AG04449 (cell line): ENCODE data around the gene GPATCH1.
A peak's percentile ranks its signal among the peaks of the same experiment; 100 is the strongest.

ENCODE experiments used
- CTCF ChIA-PET: fragments of 350-600 bp; formaldehyde crosslinking; extraction: SDS; loops from one replicate; lab custom pipeline; 2021; ENCODE audit warnings: antibody characterized with exemption; lab: Yijun Ruan, JAX
- POLR2A ChIA-PET: fragments of 400-600, 350-600 bp; formaldehyde crosslinking; extraction: SDS; loops from one replicate; lab custom pipeline; 2020; ENCODE audit warnings: antibody characterized with exemption, inconsistent platforms; lab: Yijun Ruan, JAX
- DNase-seq: peaks from one replicate; pipeline ENCODE4 v3.0.0-alpha.2; 2010; ENCODE audit warnings: low read depth, low spot score
- H3K4me3 ChIP-seq: 2 replicates; pipeline ENCODE4 v1.5.1; 2011; ENCODE audit warnings: low read depth, mild to moderate bottlenecking, control low read depth, low read length
- TF ChIP-seq, protein P1 (sequence below): IDR thresholded peaks from one replicate; pipeline ENCODE4 v1.5.1; 2011; ENCODE audit warnings: mild to moderate bottlenecking, moderate library complexity, low read length, control low read depth, inconsistent platforms; ENCODE audit not compliant: insufficient read depth; ENCODE audit errors: missing control alignments

GPATCH1 gene

DNA sequence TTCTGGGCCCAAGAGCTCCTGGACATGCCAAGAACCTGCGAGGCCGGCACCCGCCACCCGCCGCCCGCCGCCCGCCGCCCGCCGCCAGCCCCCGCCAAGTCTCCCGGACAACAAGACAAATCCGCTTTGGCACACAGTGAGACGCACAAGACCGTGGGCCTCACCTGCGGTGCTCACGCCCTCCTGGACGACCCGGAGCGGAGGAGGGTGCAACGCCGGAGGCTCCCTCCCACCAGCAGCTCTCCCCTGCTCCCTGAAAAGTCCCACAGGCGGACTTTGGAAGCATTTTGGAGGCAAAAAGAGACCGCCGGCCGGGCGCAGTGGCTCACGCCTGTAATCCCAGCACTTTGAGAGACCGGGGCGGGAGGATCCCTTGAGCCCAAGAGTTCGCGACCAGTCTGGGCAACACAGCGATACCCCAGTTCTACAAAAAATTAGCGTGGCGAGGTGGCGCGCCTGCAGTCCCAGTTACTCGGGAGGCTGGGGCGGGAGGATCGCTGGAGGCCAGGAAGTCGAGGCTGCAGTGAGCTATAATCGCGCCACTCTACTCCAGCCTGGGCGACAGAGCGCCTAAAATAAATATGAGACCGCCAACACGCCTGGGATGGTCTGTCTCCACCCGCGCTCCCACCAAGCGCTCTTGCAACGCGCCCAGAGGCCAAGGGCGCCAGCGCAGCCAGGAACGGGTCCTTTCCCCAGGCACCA lies 17.1 kb upstream of the GPATCH1 start:
- TF ChIP-seq, protein P1, sequence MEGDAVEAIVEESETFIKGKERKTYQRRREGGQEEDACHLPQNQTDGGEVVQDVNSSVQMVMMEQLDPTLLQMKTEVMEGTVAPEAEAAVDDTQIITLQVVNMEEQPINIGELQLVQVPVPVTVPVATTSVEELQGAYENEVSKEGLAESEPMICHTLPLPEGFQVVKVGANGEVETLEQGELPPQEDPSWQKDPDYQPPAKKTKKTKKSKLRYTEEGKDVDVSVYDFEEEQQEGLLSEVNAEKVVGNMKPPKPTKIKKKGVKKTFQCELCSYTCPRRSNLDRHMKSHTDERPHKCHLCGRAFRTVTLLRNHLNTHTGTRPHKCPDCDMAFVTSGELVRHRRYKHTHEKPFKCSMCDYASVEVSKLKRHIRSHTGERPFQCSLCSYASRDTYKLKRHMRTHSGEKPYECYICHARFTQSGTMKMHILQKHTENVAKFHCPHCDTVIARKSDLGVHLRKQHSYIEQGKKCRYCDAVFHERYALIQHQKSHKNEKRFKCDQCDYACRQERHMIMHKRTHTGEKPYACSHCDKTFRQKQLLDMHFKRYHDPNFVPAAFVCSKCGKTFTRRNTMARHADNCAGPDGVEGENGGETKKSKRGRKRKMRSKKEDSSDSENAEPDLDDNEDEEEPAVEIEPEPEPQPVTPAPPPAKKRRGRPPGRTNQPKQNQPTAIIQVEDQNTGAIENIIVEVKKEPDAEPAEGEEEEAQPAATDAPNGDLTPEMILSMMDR, result no peak
- no peak for DNase-seq
- CTCF ChIA-PET, result no interaction called here
- POLR2A ChIA-PET, result no interaction called here
- peak overlapping the region; percentile 58 for H3K4me3 ChIP-seq

DNA sequence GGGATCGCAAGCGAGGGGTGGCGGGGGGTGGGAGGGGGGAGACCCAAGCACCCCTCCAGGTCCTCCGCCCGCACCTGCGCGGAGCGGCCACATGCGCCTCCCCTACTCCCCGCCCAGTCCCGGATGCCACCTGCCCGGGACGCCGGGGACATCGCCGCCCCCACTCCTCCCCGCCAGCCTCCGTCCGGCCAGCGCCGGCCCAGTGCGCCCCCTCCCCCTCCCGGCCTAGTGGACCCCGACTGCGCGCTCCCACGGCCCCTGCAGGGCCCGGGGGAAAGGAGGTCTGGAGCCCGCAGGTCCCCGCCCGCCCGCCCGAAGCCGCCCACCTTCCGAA lies 16.6 kb upstream of the GPATCH1 start:
- no peak for DNase-seq
- peak overlapping the region; percentile 58 for H3K4me3 ChIP-seq
- ChIA-PET POLR2A (no interaction called here), CTCF (no interaction called here)
- TF ChIP-seq, protein P1, result no peak

DNA sequence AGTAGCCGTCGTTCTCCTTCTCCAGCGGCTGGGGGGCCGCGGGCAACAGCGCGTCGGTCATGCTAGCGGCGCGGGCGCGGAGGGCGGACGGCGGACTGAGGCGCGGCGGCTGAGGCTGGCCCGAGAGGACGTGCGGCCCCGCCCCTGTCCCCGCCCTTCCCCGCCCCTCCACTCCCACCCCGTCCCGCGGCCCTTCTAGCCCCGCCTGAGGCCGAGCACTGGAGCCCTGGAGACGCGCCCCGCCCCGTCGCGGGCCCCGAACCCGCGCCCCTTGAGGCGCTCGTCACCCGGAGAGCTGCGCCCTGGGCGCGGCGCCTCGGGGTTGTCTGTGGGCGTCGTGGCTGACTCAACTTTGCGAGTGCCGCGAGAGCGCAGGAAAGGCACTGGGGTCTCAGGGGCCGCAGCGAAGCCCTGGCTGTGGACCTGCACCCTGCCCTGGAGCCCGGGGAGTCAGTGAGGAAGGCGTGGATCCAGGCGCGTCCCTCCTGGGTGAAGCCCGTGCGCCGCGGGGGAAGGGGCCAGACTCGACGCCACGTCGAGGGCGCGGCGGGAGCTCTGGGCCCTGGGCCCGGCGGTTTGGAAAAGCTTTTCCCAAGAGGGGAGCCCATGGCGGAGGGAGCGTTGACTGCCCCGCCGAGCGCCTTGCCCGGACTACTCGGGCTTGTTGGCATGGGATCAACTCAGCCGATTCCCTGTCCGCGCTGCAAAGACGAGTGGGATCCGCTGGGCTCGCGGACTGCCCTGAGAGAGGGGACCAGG lies 16.0 kb upstream of the GPATCH1 start, which contains the start of gene RHPN2:
RHPN2 (minus strand) TSS at position 97 of the 759 bp plus-strand sequence; CDS start at position 61, 36 bp downstream.
- peak within 1 kb of the TSS; percentile 58 for H3K4me3 ChIP-seq
- ChIA-PET CTCF (interaction anchor here (0.9 to 1.1 kb wide), 2 partner anchors 12 to 88 kb away, joined by 4 read pairs; no protein-coding TSS in a partner anchor), POLR2A (no interaction called here)
- no peak for DNase-seq
- TF ChIP-seq, protein P1, result no peak

DNA sequence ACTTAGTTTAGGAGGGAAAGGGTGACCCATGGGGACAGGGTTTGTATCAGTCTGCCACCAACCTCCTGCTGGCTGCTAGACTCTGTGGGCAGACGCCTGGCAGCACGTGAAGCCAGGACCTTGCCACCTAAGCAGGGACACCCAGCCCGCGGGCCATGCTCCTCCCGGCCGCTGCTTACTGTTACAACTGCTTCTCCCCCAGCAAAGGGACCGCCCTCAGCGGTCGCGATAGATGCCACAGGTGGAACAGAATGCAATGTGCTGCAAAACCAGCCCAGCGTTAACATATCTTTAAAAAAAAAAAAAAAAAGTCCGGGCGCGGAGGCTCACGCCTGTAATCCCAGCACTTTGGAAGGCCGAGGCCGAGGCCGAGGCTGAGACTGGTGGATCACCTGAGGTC lies 14.4 kb upstream of the GPATCH1 start:
- ChIA-PET CTCF (interaction anchor here (1.8 kb wide), 1 partner anchor 11 kb away, joined by 8 read pairs; no protein-coding TSS in a partner anchor), POLR2A (no interaction called here)
- H3K4me3 ChIP-seq, result no peak overlapping the region
- TF ChIP-seq, protein P1, result no peak
- DNase-seq, result no peak

DNA sequence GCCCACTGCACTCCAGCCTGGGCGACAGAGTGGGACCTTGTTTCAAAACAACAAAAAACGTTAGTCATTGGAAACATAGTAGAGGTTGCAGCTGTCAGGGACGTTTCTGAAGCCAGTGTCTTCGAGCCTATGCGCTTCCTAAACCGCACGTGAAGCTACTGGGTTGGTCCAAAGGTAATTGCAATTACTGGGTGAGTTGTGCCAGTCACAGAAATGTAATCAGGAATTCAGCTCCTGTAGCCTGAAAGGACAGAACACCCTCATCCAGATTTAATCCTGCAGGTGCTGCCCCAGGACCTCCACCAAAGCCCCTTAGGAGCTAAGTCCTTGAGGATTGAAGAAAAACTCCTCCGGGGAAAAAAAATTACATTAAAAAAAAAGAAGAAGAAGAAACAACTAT lies 13.9 kb upstream of the GPATCH1 start:
- ChIA-PET POLR2A (no interaction called here), CTCF (interaction anchor here (0.7 to 1.8 kb wide), 3 partner anchors 8 to 58 kb away, joined by 3 to 8 read pairs (median 4); no protein-coding TSS in a partner anchor)
- H3K4me3 ChIP-seq, result no peak overlapping the region

More for the DNA sequence above, 13.9 kb upstream of the GPATCH1 start:
- no peak for DNase-seq
- TF ChIP-seq, protein P1, result no peak
